A673 (cell line): ENCODE measurements around the gene PRAMEF20.
"Not testable (repeated sequence)": the region's sequence is repeated elsewhere in the genome, so short reads cannot be mapped to it uniquely, and the experiment has no call there.

Experiments used
- CTCF ChIP-seq: fragments of 300-800, 200-600 bp; sonication (generic); conservative IDR thresholded peaks from 2 replicates; pipeline ENCODE4 v1.5.1; 2017; ENCODE audit warnings: low read depth, mild to moderate bottlenecking, antibody characterized with exemption, low read length, moderate library complexity, mixed read lengths
- EZH2 ChIP-seq: fragments of 200-600 bp; sonication (generic); IDR thresholded peaks from 2 replicates; pipeline ENCODE4 v1.6.1; 2017; ENCODE audit warnings: borderline replicate concordance, low read depth, mild to moderate bottlenecking, mixed read lengths, antibody characterized with exemption, low read length; ENCODE audit not compliant: poor library complexity, severe bottlenecking

GRCh38 chr1:13395311-13395710 is 14.9 kb upstream of the PRAMEF20 start:
- not testable (repeated sequence) for TF ChIP-seq CTCF, EZH2
